PC-3 (cell line): ENCODE data around the gene NKD1. TPM values are rescaled to one million over a fixed set of nuclear protein-coding genes. Genes with fewer than 3 reads are reported as not detected.

Experiments
- ATAC-seq: fragments of 200-7000 bp; cut with Tn5 transposase; 2 replicates; pipeline ENCODE4 v1.9.1; 2020; ENCODE audit warnings: mild to moderate bottlenecking, moderate library complexity
- BruUV-seq: library from RNA; stranded (reverse); fragments of 400-500 nt; replicated peaks from 2 replicates; lab custom pipeline; 2021; lab: Mats Ljungman, UMichigan
- CTCF ChIA-PET: fragments of 300-600 bp; sonication (Branson Sonifier 250); formaldehyde crosslinking; loops from one replicate; lab custom pipeline; 2022; ENCODE audit warnings: antibody characterized with exemption; lab: Charles Lee
- POLR2A ChIA-PET: fragments of 300-600 bp; sonication (Branson Sonifier 250); formaldehyde crosslinking; loops from one replicate; lab custom pipeline; 2022; ENCODE audit warnings: antibody characterized with exemption; ENCODE audit not compliant: unreplicated experiment; lab: Charles Lee
- DNase-seq: peaks from one replicate; pipeline ENCODE4 v3.0.0-alpha.2; 2015
- H2AFZ ChIP-seq: fragments of 300-600 bp; sonication (generic); 2 replicates; pipeline ENCODE4 v1.6.0; 2016; ENCODE audit warnings: antibody characterized with exemption, low read length
- H3F3A ChIP-seq: fragments of 300-600 bp; sonication (generic); one replicate; pipeline ENCODE4 v1.6.0; 2017; ENCODE audit warnings: antibody characterized with exemption, low read length, control low read depth, mild to moderate bottlenecking; ENCODE audit not compliant: unreplicated experiment
- H3K27ac ChIP-seq: fragments of 300-600 bp; sonication (generic); 2 replicates; pipeline ENCODE4 v1.5.1; 2016; ENCODE audit warnings: mild to moderate bottlenecking, low read length
- H3K27me3 ChIP-seq: fragments of 300-600 bp; sonication (generic); 2 replicates; pipeline ENCODE4 v1.6.1; 2016; ENCODE audit warnings: low read length, mixed read lengths
- H3K36me3 ChIP-seq: fragments of 300-600 bp; sonication (generic); 2 replicates; pipeline ENCODE4 v1.6.1; 2016; ENCODE audit warnings: low read depth, mixed run types, low read length, mixed read lengths
- H3K4me1 ChIP-seq: fragments of 300-600 bp; sonication (generic); 2 replicates; pipeline ENCODE4 v1.5.1; 2016; ENCODE audit warnings: low read length; ENCODE audit not compliant: insufficient read depth
- H3K4me2 ChIP-seq: fragments of 300-600 bp; sonication (generic); 2 replicates; pipeline ENCODE4 v1.6.0; 2016; ENCODE audit warnings: low read length
- H3K4me3 ChIP-seq: fragments of 300-600 bp; sonication (generic); 2 replicates; pipeline ENCODE4 v1.5.1; 2016; ENCODE audit warnings: mild to moderate bottlenecking, low read length, mixed read lengths
- H3K79me2 ChIP-seq: fragments of 300-600 bp; sonication (generic); 2 replicates; pipeline ENCODE4 v1.6.1; 2017; ENCODE audit warnings: low read length, mixed read lengths
- H3K9ac ChIP-seq: fragments of 300-600 bp; sonication (generic); 2 replicates; pipeline ENCODE4 v1.6.0; 2016; ENCODE audit warnings: mild to moderate bottlenecking, low read length
- H3K9me2 ChIP-seq: fragments of 300-600 bp; sonication (generic); replicated peaks from 2 replicates; pipeline ENCODE4 v1.6.1; 2016; ENCODE audit warnings: mixed run types, low read length, mixed read lengths
- H3K9me3 ChIP-seq: fragments of 300-600 bp; sonication (generic); 2 replicates; pipeline ENCODE4 v1.6.1; 2016; ENCODE audit warnings: low read length, mixed read lengths
- H4K20me1 ChIP-seq: fragments of 300-600 bp; sonication (generic); 2 replicates; pipeline ENCODE4 v1.6.1; 2016; ENCODE audit warnings: low read length, mixed read lengths
- EZH2 ChIP-seq: fragments of 300-600 bp; sonication (generic); IDR thresholded peaks from one replicate; pipeline ENCODE4 v1.6.1; 2017; ENCODE audit warnings: antibody characterized with exemption, mild to moderate bottlenecking, low read length; ENCODE audit not compliant: unreplicated experiment
- EZH2phosphoT487 ChIP-seq: fragments of 300-600 bp; sonication (generic); IDR thresholded peaks from 2 replicates; pipeline ENCODE4 v1.6.1; 2018; ENCODE audit warnings: mild to moderate bottlenecking, antibody characterized with exemption, low read length, borderline replicate concordance
- intact Hi-C: fragments of 100-400 bp; cut with micrococcal nuclease; formaldehyde crosslinking; loops from 2 replicates; pipeline ENCODE4 v1.9.0; 2023
- total RNA-seq: library from RNA; depleted of rRNA; stranded (reverse); fragments of >200 nt; gene quantifications from 2 replicates; pipeline ENCODE4 v1.2.3, GENCODE V29; 2014
- TF ChIP-seq, protein P1 (sequence below): fragments of 300-600 bp; sonication (generic); conservative IDR thresholded peaks from 2 replicates; pipeline ENCODE4 v1.5.1; 2017; ENCODE audit warnings: antibody characterized with exemption, low read depth, mild to moderate bottlenecking, low read length

The NKD1 gene
- total RNA-seq, 1 experiment from 2014 or later: 0.07 TPM

DNA sequence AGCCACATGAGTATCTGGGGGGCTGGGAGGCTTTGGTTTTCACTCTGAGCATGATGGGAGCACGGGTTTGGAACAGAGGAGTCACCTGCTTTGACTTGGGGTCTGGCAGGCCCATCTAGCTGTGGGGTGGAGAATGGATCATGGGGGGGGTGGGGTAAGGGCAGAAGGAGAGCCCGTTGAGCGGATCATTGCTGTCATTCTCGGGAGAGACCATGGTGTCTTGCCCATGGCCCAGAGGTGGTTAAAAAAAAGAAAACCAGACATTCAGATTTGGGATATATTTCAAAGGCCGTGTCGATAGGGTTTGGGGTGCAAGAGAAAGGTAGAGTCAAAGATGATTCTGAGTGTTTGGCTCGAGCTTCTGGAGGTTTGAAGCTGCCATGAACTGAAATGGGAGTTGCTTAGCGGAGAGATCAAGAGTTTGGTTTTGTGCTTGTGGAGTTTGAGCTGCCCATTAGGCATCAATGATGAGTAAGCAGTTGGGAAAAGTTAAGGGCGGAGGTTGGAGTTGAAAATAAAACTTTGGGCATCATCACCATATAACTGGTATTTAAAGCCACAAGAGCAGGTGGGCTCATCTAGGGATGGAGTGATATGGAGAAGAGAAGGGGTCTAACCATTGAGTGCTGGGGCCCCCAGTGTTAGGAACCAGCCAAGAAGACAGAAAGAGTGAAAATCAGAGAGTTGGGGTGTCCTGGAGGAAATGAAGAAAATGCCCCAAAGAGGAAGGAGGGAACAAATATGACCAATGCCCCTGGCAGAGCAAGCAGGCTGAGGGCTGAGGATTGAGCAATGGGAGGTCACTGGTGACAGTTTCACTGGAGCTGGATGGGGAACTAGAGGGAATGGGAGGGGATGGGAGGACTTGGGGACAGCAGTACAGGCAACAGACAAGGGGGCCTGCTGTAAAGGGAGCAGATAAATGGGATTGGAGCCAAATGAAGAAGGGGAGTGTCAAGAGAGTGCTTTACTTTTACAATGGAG is 147.1 kb downstream of the NKD1 start:
- ATAC-seq (no peak), DNase-seq (no peak)
- Histone ChIP-seq H3K4me3 (no peak overlapping the region), H3K9me2 (no peaks in the 10 kb centered on the region), H3K4me1 (no peaks in the 10 kb centered on the region), H3K4me2 (no peak overlapping the region), H3K36me3 (no peaks in the 10 kb centered on the region), H3K27me3 (no peaks in the 10 kb centered on the region), H3K9me3 (no peaks in the 10 kb centered on the region), H3K9ac (no peak overlapping the region), H3K79me2 (no peaks in the 10 kb centered on the region), H2AFZ (no peak overlapping the region), H4K20me1 (no peaks in the 10 kb centered on the region), H3K27ac (no peak overlapping the region), H3F3A (no peaks in the 10 kb centered on the region)
- CTCF ChIA-PET: no interaction called here
- POLR2A ChIA-PET: no interaction called here
- BruUV-seq: no TSS peak
- no peak for TF ChIP-seq EZH2
- TF ChIP-seq, protein P1, sequence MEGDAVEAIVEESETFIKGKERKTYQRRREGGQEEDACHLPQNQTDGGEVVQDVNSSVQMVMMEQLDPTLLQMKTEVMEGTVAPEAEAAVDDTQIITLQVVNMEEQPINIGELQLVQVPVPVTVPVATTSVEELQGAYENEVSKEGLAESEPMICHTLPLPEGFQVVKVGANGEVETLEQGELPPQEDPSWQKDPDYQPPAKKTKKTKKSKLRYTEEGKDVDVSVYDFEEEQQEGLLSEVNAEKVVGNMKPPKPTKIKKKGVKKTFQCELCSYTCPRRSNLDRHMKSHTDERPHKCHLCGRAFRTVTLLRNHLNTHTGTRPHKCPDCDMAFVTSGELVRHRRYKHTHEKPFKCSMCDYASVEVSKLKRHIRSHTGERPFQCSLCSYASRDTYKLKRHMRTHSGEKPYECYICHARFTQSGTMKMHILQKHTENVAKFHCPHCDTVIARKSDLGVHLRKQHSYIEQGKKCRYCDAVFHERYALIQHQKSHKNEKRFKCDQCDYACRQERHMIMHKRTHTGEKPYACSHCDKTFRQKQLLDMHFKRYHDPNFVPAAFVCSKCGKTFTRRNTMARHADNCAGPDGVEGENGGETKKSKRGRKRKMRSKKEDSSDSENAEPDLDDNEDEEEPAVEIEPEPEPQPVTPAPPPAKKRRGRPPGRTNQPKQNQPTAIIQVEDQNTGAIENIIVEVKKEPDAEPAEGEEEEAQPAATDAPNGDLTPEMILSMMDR: no peak
- intact Hi-C loops: no loop called here

DNA sequence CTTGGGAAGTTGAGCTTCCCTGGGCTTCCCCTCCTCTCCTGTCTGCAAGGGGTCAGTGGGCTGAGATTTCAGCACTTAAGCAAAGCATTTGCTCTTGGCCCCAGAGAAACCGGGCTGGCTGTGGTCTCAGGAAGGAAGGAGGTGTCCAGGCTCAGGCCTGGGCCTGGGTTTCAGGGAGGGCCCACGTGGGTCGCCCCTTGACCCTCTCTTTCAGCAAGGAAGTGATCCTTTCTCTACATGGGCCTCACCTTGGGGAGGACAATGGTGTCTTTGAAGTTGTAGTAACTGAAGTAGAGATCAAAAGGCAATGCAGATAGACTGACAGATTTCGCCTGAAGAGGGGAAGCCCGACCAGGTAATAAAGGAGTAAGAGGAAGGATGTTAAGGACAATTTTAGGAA is 147.9 kb downstream of the NKD1 start:
- Histone ChIP-seq H3K9me2 (no peaks in the 10 kb centered on the region), H4K20me1 (no peaks in the 10 kb centered on the region), H3K79me2 (no peaks in the 10 kb centered on the region), H3K27ac (no peak overlapping the region), H3K36me3 (no peaks in the 10 kb centered on the region), H3F3A (no peaks in the 10 kb centered on the region), H3K9ac (no peak overlapping the region), H3K27me3 (no peaks in the 10 kb centered on the region), H3K9me3 (no peaks in the 10 kb centered on the region), H2AFZ (no peak overlapping the region), H3K4me3 (no peak overlapping the region), H3K4me1 (no peaks in the 10 kb centered on the region), H3K4me2 (no peak overlapping the region)
- ChIA-PET CTCF (no interaction called here), POLR2A (no interaction called here)
- no peak for DNase-seq
- ATAC-seq: no peak
- intact Hi-C loops: no loop called here
- TF ChIP-seq EZH2: no peak
- TF ChIP-seq, protein P1: no peak
- no peak for TF ChIP-seq EZH2phosphoT487
- no TSS peak for BruUV-seq
